DMS53 treated with DMSO at 0.1 percent for 48 hours (cell line): ENCODE data around the gene MRPS12.

Source experiments
- DNase-seq: peaks from one replicate; lab custom pipeline; 2025; ENCODE audit not compliant: unreplicated experiment; lab: John Stamatoyannopoulos, UW

The MRPS12 gene

DNA sequence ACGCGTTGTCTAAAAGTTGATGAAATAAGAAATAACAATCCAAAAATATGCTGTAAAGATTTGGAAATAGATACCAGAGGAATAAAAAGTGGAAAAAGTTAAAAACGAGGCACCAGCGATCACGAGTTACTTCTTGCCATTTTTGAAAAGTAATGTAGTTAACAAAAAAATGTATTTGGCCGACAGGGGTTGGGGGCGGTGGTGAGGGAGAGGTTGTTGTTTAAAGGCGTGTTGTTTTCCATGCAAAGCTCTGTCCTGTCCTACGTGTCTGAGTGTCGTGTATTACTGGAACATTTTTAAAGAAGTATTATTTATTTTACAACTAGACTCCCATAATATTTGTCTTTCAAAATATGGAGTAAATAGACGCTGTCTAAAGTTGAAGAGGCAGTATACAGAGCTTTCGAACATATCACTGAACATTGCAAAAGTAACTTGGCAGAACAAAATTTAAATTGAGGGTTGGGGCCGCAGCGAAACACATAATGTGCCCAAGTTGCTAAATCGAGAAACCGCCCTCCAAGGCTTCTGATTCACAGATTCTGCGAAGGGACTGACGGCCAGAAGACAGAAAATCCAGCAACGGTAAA, 44.0 kb downstream of the MRPS12 start:
- DNase-seq: no peak

GRCh38 chr19:38975214-38975860, 44.6 kb downstream of the MRPS12 start, which contains the start of gene FBXO17:
TSS of gene FBXO17 (minus strand) at chr19:38975742. CDS start at chr19:38950319, 25,423 bp downstream.
- no peak for DNase-seq

GRCh38 chr19:38975861-38976271, 45.1 kb downstream of the MRPS12 start:
- no peak for DNase-seq

DNA sequence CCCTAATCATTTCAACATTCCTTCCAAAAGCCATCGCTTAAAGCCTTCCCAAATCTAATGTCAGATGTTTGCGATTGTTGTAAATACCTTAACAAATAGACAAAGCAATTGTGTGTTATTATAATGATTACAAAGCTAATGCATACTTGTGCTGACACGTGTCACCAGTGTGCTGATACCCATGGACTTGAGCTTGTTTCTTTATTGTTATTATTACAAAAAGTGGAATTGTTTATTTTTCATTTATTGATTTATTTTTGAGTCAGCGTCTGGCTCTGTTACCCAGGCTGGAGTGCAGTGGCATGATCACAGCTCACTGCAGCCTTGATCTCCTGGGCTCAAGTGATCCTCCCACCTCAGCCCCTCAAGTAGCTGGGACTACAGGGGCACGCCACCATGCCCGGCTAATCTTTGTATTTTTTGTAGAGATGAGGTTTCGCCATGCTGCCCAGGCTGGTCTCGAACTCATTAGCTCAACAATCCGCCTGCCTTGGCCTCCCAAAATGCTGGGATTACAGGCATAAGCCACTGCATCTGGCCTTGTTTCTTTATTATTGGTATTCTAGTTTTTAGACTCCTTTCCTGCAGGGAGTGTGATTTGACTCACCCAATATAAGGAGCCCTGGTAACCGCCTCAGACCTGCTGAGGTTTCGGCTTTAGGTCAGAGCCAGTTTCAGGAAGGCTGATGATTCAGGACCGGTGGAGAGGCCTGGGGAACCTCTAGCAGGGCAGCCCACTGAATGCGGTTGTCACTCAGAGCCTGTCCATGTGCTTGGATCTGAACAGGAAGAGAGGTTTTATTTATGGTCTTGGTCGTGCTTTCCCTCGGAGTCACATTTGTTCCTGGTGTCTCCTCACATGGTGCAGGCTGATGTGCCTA, 46.9 kb downstream of the MRPS12 start:
- DNase-seq: no peak

DNA sequence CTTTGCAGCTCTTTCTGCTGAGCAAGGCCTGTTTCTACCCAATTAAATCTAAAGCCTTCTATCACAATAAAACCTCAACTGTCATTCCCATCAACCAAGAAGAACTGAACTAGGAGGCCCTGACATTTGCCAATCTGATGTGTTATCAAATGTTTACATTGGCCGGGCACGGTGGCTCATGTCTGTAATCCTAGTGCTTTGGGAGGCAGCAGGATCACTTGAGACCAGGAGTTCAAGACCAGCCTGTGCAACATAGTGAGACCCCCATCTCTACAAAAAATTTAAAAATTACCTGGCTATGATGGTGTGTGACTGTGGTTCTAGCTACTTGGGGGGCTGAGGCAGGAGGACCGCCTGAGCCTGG, 47.6 kb downstream of the MRPS12 start:
- DNase-seq: no peak

DNA sequence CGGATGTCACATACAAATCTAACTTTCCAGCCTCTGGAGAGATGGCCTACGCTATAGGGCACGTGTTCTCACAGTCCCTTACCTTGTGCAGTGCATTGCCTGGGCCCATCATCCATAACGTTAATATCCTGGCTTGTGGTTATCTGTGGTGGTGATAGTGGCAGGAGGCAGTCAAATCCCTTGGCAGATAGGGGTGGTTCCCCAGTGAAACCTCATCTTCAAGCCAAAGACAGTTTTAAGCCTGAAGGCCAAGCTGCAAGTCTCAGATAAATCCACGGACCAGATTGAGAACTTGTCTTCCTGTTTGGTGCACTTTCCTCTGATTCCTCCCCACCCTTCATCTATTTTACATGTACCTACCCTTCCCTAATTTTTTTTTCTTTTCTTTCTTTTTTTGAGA, 49.1 kb downstream of the MRPS12 start:
- no peak for DNase-seq

GRCh38 chr19:38980583-38981374, 50.0 kb downstream of the MRPS12 start:
- no peak for DNase-seq
